A549 (cell line): ENCODE results near the gene DYNC2H1.

ENCODE experiments used
- BHLHE40 ChIP-seq: IDR thresholded peaks from 2 replicates; pipeline ENCODE4 v1.6.1; 2012; ENCODE audit warnings: low read depth, low read length, inconsistent platforms
- CEBPB ChIP-seq, 2 experiments: fragments of >200 bp in 1 of 2; sonication (Bioruptor Twin) in 1 of 2; formaldehyde crosslinking in 1 of 2; IDR thresholded peaks; 2 replicates each; pipeline ENCODE4 v1.6.1; 2012 to 2016
- CHD2 ChIP-seq: fragments of 150-350 bp; IDR thresholded peaks from 2 replicates; pipeline ENCODE4 v1.6.1; 2014; ENCODE audit warnings: low read length; ENCODE audit not compliant: partially characterized antibody
- CTCF ChIP-seq: fragments of >200 bp; sonication (Bioruptor Twin); formaldehyde crosslinking; IDR thresholded peaks from 3 replicates; pipeline ENCODE4 v1.5.1; 2016
- MAFK ChIP-seq: fragments of 450-650 bp; IDR thresholded peaks from 2 replicates; pipeline ENCODE4 v1.6.1; 2014; ENCODE audit not compliant: partially characterized antibody
- PBX3 ChIP-seq: IDR thresholded peaks from 2 replicates; pipeline ENCODE4 v1.6.1; 2012
- POLR2A ChIP-seq: IDR thresholded peaks from 2 replicates; pipeline ENCODE4 v1.6.1; 2012; ENCODE audit warnings: mild to moderate bottlenecking, low read length
- RCOR1 ChIP-seq: fragments of 150-350 bp; IDR thresholded peaks from 2 replicates; pipeline ENCODE4 v1.6.1; 2014; ENCODE audit warnings: antibody characterized with exemption, low read length, low read depth

GRCh38 chr11:103471546-103471945 lies 362.3 kb downstream of the DYNC2H1 start:
- no peak for TF ChIP-seq CTCF
- no peak for TF ChIP-seq PBX3
- TF ChIP-seq MAFK: no peak
- TF ChIP-seq POLR2A: no peak
- TF ChIP-seq RCOR1: no peak
- TF ChIP-seq CEBPB (IDR thresholded peaks at IDR 0.05): no peak
- no peak for TF ChIP-seq CHD2
- no peak for TF ChIP-seq BHLHE40
